GM23338 (cell line): Measurements from ENCODE around the gene FAM9C.

Experiments used
- CREB1 ChIP-seq: fragments of 250-450 bp; sonication (Bioruptor Pico); IDR thresholded peaks from 2 replicates; pipeline ENCODE4 v1.5.0; 2020; ENCODE audit warnings: low read depth, mild to moderate bottlenecking, moderate library complexity
- CTCF ChIP-seq, 2 experiments: fragments of 200-600 bp in 1 of 2; sonication (generic) in 1 of 2; conservative IDR thresholded peaks; 2 replicates each; pipeline versions ENCODE4 v1.5.1 to v1.6.1; 2016 to 2017; ENCODE audit warnings: antibody characterized with exemption in 2 of 2, low read depth in 2 of 2, mild to moderate bottlenecking in 2 of 2, moderate library complexity in 1 of 2
- ETS1 ChIP-seq: IDR thresholded peaks from 2 replicates; pipeline ENCODE4 v1.6.1; 2016; ENCODE audit warnings: antibody characterized with exemption
- EZH2 ChIP-seq: fragments of 200-600 bp; sonication (generic); IDR thresholded peaks from one replicate; pipeline ENCODE4 v1.8.0; 2017; ENCODE audit warnings: antibody characterized with exemption, mild to moderate bottlenecking, low read depth; ENCODE audit not compliant: unreplicated experiment
- EZH2phosphoT487 ChIP-seq: fragments of 200-600 bp; sonication (generic); IDR thresholded peaks from one replicate; pipeline ENCODE4 v1.8.1; 2018; ENCODE audit warnings: antibody characterized with exemption; ENCODE audit not compliant: unreplicated experiment
- JUNB ChIP-seq: IDR thresholded peaks from one replicate; pipeline ENCODE4 v1.6.1; 2016; ENCODE audit warnings: antibody characterized with exemption; ENCODE audit not compliant: unreplicated experiment
- NANOG ChIP-seq: IDR thresholded peaks from 2 replicates; pipeline ENCODE4 v1.6.1; 2016; ENCODE audit warnings: antibody characterized with exemption, borderline replicate concordance
- POLR2AphosphoS5 ChIP-seq: IDR thresholded peaks from 2 replicates; pipeline ENCODE4 v1.6.1; 2016; ENCODE audit warnings: antibody characterized with exemption, low read depth
- REST ChIP-seq: IDR thresholded peaks from one replicate; pipeline ENCODE4 v1.6.1; 2018; ENCODE audit warnings: antibody characterized with exemption; ENCODE audit not compliant: unreplicated experiment
- STAT1 ChIP-seq: IDR thresholded peaks from one replicate; pipeline ENCODE4 v1.6.1; 2016; ENCODE audit warnings: antibody characterized with exemption; ENCODE audit not compliant: unreplicated experiment
- ZNF114 ChIP-seq: fragments of 250-450 bp; sonication (Bioruptor Pico); IDR thresholded peaks from 2 replicates; pipeline ENCODE4 v1.5.0; 2020; ENCODE audit warnings: mild to moderate bottlenecking, moderate library complexity
- ZNF331 ChIP-seq: fragments of 250-450 bp; sonication (Bioruptor Pico); IDR thresholded peaks from 2 replicates; pipeline ENCODE4 v1.5.0; 2020; ENCODE audit warnings: low read depth, mild to moderate bottlenecking, moderate library complexity

GRCh38 chrX:13085526-13085925 is 41.1 kb upstream of the FAM9C start:
- no peak for TF ChIP-seq CTCF (conservative IDR thresholded peaks at IDR 0.05; ENCODE audit: low read depth in 2 of 2)
- no peak for TF ChIP-seq EZH2
- no peak for TF ChIP-seq REST
- no peak for TF ChIP-seq POLR2AphosphoS5
- TF ChIP-seq EZH2phosphoT487: no peak
- TF ChIP-seq CREB1 (CRISPR knock-in tag): no peak
- no peak for TF ChIP-seq JUNB
- TF ChIP-seq ETS1: no peak
- TF ChIP-seq STAT1: no peak
- no peak for TF ChIP-seq ZNF331 (CRISPR knock-in tag)
- no peak for TF ChIP-seq ZNF114 (CRISPR knock-in tag)
- TF ChIP-seq NANOG: no peak
